ENCODE measurements around the gene ADAMTS15.

The ADAMTS15 gene

DNA sequence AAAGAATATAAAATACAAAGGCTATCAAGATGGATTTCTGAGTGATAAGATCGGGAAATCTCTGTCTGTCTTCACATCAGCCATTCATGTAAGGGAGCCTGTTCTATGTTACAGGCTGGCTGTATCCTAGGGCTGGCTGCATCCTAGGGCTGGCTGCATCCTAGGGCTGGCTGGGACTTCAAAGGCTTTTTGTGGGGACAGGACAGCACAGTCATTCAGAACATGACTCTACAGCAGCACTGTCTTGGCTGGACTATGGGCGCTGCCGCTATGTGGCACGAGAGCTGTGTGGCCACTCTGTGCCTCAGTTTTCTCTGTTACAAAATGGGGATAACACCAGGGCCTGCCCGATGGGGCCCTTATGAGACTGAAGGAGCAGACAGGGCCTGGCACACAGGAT is 30.2 kb upstream of the ADAMTS15 start:
- no peak for DNase-seq (ENCODE audit: low read depth in 1 of 2, low spot score in 1 of 2)

DNA sequence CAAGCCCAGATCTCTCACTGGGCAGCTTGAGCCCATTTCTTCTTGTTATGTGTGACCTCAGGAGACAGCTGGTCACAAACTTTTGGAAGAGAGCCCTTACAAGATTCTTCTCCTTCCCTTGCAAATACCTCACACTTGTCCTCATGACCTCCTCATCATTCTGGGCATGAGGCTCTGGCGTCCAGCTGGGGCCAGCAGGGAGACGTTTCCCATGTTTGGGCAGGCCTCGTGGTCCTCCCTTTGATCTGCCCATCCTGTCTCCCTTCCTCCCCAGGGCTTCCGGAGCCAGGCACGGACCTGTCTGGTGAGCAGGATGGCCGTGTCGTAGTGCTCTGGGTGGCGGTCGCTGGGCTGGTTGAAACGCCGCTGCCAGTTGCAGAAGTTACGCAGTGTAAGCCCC is 29.7 kb upstream of the ADAMTS15 start:
- no peak for DNase-seq (ENCODE audit: low read depth in 1 of 2, low spot score in 1 of 2)

DNA sequence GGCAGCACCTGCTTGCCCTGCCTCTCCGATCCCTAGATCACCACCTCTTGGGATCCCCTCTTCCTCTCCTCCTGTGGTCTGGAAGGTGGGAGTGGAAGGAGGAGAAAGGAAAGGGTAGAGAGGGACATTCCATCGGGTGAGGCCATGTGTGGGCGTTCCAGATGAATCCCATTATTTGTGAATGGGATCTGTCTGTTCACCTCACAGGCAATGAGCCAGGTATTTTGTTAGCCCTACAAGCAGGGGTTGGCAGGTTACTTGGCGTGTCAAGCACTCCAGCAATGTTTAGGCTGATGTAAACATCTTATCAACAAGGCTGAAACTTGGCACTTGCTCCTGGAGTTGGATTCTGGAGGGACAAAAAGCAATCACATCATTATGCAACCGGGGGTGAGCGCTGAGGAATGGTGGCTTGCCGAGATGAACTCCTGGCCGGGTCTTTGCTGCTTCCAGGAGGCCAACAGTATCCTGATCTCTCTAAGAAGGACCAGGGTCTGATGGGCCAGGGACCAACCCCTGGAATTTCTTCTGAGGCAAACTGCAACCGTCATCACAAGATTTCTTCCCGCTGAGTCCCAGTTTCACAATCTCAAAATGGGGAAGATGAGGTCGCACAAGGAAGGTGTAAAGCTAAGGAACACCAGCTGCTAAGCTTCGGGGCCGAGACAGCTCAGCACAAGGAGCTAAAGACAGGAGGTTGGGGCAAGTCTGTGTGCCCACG is 27.8 kb upstream of the ADAMTS15 start:
- DNase-seq (ENCODE audit: low read depth in 1 of 2, low spot score in 1 of 2), result no peak

- no peak for DNase-seq (ENCODE audit: low read depth in 1 of 2, low spot score in 1 of 2)
Observed at GRCh38 chr11:130421199-130421585, 27.3 kb upstream of the ADAMTS15 start.

GRCh38 chr11:130421697-130422096 is 26.7 kb upstream of the ADAMTS15 start:
- no peak for DNase-seq (ENCODE audit: low read depth in 1 of 2, low spot score in 1 of 2)

DNA sequence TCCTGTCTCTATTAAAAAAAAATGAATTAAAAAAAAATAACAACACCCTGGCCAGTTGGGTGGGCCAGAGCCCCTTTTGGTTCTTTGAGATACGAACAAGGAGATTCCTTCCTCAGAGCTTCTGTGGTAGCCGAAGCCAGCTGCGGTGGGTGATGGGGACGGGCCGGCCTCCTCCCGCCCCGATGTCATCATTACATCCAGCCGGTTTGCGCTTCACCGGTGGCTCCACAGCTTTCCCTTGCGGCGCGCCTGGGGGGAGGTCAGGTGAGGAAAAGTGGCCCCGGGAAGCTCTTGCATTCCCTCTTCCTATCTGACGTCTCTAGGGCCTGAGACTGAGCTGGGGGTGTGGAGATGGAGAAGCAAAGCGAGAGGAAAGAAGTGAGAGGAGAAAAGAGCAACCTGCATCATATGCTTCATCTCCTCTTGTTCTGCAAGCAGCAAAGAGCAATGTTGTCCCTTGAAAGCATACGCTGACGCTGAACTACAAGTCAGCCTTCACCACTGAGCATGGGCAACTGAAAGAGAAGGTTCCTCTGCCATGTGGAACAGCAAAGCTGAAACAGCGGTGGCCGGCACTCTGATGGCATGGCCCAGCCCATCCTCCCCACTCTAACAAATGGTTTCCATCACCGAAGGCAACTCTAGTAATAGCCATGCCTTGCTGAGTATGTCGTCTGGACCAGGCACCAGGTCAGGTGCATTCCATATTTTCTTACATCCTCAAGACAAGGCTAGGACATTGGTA is 26.0 kb upstream of the ADAMTS15 start:
- no peak for DNase-seq (ENCODE audit: low read depth in 1 of 2, low spot score in 1 of 2)

- DNase-seq (ENCODE audit: low read depth in 1 of 2, low spot score in 1 of 2), result no peak
Observed at GRCh38 chr11:130423541-130424142, 24.8 kb upstream of the ADAMTS15 start.

GRCh38 chr11:130424613-130425140 is 23.8 kb upstream of the ADAMTS15 start:
- no peak for DNase-seq (ENCODE audit: low read depth in 1 of 2, low spot score in 1 of 2)

GRCh38 chr11:130425156-130425555 is 23.3 kb upstream of the ADAMTS15 start:
- no peak for DNase-seq (ENCODE audit: low read depth in 1 of 2, low spot score in 1 of 2)

DNA sequence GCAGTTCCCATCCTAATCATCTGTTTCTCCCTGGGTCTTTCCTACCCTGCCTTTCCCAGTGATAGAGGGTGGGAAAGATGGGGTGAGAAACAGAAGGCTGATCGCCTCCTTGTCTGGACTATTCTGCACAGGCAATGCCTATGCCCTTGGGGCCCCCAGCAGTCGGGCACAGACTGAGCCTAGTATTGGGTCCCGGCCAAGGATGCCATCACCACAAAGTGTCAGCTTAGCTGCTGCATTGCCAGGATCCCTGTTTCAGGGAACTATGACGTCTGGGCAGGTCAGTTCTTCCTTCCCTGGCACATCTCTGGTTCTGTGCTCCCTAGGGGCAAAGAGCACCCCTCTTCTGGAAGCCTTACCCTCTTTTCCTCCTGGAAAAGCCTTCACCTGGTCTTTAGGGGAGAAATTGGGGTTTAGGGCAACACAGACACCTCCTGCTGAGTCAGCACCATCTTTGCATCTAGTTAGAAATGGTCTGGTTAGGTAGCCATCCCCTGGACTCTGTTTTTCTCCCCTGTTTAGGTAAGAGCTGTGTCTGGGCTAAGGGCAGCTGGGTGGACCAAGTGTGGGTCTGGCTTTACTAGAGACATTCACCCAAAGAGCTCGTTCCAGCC is 22.1 kb upstream of the ADAMTS15 start:
- no peak for DNase-seq (ENCODE audit: low read depth in 1 of 2, low spot score in 1 of 2)

DNA sequence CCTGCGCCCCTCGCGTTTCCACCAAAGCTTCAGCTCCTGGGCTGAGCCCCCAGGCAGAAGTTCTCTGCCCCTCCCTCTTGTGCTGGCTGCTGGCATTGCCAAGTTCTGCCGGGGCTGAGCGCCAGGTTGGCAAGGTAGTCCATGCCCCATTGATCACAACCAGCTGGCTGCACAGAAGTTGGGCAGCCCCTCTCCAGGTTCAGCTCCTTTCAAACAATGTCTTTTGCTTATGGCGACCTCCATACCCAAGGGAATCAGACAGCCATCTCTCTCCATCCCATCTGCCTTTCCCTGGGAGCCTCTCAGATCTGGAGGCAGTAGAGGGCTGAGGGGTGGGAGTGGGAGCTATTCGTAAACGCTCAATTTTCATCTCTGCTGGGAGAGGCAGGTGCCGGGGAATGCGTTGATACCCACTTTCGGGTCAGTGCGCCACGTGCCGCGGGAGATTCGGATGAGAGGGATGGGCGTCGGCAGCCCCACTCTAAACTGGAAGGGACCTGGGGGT is 21.6 kb upstream of the ADAMTS15 start:
- no peak for DNase-seq (ENCODE audit: low read depth in 1 of 2, low spot score in 1 of 2)

- DNase-seq (ENCODE audit: low read depth in 1 of 2, low spot score in 1 of 2), result no peak
Observed at GRCh38 chr11:130427581-130428315, 20.7 kb upstream of the ADAMTS15 start.

- no peak for DNase-seq (ENCODE audit: low read depth in 1 of 2, low spot score in 1 of 2)
Observed at GRCh38 chr11:130428316-130429119, 19.9 kb upstream of the ADAMTS15 start, which contains the start of gene ADAMTS8. ADAMTS8 (minus strand) TSS chr11:130428609; CDS start chr11:130428286, 323 bp downstream.

DNA sequence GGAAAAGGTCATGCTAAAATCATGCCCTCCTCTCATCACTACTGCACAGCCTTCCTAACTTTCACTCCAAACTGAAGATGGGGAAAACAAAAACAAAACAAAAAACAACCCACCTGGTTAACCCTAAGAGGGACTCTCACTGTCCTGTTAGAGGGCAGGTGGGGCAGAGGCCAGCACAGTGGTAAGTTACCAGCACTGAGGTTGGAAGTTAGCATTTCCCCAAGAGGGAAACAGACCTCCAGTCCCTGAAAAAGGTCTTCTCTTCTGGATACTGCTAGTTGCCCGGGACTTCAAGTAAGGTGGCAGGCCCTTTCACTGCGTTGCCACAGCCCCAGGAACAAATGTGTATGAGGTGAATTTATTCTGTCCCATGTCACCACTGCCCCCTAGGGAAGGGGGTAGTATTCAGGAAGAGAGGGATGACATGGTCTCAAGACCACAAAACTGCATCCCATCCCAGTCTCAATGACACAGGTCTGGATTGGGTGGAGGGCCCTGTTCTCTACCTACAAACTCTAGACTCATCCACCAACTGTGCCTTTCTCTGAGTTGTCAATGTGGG is 19.2 kb upstream of the ADAMTS15 start:
- no peak for DNase-seq (ENCODE audit: low read depth in 1 of 2, low spot score in 1 of 2)

GRCh38 chr11:130429983-130430382 is 18.5 kb upstream of the ADAMTS15 start:
- no peak for DNase-seq (ENCODE audit: low read depth in 1 of 2, low spot score in 1 of 2)

DNA sequence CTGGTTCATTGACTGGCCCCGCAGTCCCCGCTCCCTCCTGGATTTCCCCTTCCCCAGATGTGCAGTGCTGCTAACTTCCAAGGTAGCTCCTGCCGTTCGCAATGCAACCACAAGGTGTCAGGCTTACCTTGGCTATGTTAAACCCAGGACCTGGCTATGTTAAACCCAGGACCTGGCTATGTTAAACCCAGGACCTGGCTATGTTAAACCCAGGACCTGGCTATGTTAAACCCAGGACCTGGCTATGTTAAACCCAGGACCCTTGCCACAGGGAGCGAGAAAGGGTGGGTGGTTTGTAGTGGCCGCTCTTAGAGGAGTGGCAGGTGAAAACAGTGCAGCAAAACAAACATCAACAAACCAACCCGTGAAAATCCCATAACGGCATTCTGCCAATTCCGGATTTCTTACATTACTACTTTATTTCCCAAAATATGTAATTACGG is 17.1 kb upstream of the ADAMTS15 start:
- DNase-seq (ENCODE audit: low read depth in 1 of 2, low spot score in 1 of 2), result peak; percentile 13 to 46

GRCh38 chr11:130431801-130432200 is 16.6 kb upstream of the ADAMTS15 start:
- no peak for DNase-seq (ENCODE audit: low read depth in 1 of 2, low spot score in 1 of 2)

DNA sequence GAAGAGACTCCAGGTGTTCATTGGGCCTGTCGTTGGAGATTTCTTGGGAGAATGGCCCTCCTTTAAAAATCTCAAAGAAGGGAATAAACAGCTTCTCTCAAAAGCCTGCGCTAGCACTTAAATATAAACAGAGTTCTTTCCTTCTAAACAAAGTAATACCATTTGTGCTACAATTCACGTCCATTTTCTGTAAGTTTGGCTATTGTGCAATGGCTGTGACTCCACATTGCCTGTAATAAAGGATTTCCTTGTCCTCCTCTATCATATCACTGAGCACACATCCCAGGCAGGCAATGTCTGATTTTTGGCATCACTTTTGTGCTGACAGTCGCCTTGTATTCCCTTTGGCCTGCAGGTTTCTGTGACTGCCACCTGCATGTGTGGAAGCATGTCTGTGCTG is 15.1 kb upstream of the ADAMTS15 start:
- DNase-seq (ENCODE audit: low read depth in 1 of 2, low spot score in 1 of 2), result no peak

GRCh38 chr11:130434521-130435223 is 13.8 kb upstream of the ADAMTS15 start:
- DNase-seq (ENCODE audit: low read depth in 1 of 2, low spot score in 1 of 2), result peak; percentile 11 to 33

Measured in stimulated activated CD4-positive, alpha-beta T cell treated with anti-CD3 and anti-CD28 coated beads, Interleukin-15, amount 100 ng/mL, for 1 hour (primary cell).